NCI-H1436 treated with DMSO at 0.1 percent for 48 hours (cell line): ENCODE measurements around the gene DNMT1.
"Not testable (repeated sequence)": the region's sequence is repeated elsewhere in the genome, so short reads cannot be mapped to it uniquely, and the experiment has no call there.

Source experiments
- DNase-seq: peaks from one replicate; lab custom pipeline; 2025; lab: John Stamatoyannopoulos, UW

The DNMT1 gene

DNA sequence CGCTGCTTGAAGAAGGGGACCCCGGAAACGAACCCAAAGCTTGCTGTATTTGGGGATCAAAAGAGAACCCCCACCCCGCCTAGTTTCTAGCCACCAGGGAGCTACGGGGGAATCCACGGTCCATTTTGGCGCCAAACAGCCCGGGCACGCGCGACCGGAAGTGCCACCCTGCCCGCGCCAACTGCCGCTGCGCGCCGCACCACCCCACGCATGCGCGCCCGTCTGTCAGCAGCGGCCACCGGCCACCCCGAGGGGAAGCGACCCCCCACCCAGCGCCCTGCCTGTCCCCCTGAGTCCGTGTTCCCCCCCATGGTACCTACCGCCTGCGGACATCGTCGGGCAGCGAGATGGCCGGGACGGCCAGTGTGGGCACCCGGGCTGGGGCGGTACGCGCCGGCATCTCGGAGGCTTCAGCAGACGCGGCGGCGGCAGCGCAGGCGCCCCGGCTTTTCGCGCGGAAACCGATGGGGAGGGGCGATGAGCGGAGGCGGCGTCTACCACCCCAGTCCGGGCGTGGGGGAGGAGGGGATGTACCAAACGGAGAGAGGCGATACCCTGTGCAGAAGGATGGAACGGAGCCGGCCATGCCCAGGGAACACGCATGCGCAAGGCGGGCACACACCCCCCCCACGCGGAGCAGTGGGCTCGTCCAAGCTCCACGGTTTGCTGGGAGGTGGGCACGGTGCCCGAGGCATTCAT lies at the start of gene DNMT1:
Gene DNMT1 (minus strand): TSS at position 454 of the 699 bp plus-strand sequence. CDS start 54 bp downstream, at position 400.
- peak; percentile 87 for DNase-seq

- no peak for DNase-seq
Measured at GRCh38 chr19:10243606-10244005, 48.9 kb upstream of the DNMT1 start.

DNA sequence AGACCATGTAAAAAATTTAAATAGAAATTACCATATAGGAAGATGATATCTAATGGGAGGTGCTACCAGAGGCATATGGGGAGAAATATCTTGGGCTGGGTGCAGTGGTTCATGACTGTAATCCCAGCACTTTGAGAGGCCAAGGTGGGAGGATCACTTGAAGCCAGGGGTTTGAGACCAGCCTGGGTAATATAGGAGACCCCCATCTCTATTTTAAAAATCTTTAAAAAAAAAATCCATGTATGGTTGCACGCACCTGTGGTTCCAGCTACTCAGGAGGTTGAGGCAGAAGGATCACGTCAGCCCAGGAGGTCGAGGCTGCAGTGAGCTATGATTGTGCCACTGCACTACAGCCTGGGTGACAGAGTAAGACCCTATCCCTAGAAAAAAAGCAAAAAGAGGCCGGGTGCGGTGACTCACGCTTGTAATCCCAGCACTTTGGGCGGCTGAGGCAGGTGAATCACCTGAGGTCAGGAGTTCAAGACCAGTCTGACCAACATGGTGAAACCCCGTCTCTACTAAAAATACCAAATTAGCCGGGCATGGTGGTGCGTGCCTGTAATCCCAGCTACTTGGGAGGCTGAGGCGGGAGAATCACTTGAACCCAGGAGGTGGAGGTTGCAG lies 47.2 kb upstream of the DNMT1 start:
- not testable (repeated sequence) for DNase-seq

- peak; percentile 92 for DNase-seq
Measured at GRCh38 chr19:10238172-10238783, 43.5 kb upstream of the DNMT1 start.

DNA sequence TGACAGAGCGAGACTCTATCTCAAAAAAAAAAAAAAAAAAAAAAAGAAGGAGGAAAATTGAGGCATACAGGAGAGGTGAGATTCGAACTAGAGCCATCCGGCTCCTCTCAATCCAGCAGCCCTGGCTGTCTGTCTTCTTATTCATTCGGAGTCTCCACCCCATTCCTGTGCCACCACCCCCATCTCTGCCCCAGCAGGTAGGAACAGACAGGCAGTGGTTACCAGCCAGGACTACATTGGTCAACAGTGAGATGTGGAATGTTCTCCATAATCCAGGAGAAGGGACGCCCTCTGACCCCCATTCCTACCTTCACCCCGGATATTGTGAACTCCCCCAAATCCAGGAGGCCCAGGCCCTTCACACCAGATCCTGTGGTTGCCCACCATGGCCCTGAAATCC lies 42.9 kb upstream of the DNMT1 start:
- DNase-seq, result no peak

DNA sequence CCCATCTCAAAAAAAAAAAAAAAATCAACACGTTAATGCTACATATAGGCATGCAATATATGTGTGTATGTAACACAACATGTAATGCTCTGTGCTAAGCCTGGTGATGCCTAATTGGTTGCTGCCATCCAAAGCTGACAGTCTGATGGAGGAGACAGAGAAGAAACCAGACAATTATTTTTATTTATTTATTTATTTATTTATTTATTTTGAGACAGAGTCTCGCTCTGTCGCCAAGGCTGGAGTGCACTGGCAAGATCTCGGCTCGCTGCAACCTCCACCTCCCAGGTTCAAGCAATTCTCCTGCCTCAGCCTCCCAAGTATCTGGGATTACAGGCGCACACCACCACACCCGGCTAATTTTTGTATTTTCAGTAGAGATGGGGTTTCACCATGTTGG lies 40.7 kb upstream of the DNMT1 start:
- DNase-seq, result not testable (repeated sequence)

DNA sequence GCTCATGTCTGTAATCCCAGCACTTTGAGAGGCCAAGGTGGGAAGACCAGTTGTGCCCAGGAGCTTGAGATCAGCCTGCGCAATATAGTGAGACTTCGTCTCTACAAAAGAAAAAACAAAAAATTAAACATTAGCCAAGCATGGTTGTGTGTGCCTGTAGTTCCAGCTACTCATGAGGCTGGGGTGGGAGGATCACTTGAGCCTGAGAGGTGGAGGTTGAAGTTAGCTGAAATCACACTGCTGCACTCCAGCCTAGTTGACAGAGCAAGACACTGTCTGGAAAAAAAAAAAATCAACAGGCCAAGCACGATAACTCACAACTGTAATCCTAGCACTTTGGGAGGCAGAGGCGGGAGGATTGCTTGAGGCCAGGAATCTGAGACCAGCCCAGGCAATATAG lies 40.2 kb upstream of the DNMT1 start:
- DNase-seq, result no peak

GRCh38 chr19:10233946-10234345 lies 39.2 kb upstream of the DNMT1 start:
- no peak for DNase-seq

- no peak for DNase-seq
Measured at GRCh38 chr19:10231612-10232228, 37.0 kb upstream of the DNMT1 start.

- DNase-seq, result peak; percentile 5
Measured at GRCh38 chr19:10230861-10231611, 36.3 kb upstream of the DNMT1 start, which contains the start of gene S1PR2. TSS of gene S1PR2 (minus strand) at chr19:10231331. CDS start at chr19:10224905, 6,426 bp downstream.

DNA sequence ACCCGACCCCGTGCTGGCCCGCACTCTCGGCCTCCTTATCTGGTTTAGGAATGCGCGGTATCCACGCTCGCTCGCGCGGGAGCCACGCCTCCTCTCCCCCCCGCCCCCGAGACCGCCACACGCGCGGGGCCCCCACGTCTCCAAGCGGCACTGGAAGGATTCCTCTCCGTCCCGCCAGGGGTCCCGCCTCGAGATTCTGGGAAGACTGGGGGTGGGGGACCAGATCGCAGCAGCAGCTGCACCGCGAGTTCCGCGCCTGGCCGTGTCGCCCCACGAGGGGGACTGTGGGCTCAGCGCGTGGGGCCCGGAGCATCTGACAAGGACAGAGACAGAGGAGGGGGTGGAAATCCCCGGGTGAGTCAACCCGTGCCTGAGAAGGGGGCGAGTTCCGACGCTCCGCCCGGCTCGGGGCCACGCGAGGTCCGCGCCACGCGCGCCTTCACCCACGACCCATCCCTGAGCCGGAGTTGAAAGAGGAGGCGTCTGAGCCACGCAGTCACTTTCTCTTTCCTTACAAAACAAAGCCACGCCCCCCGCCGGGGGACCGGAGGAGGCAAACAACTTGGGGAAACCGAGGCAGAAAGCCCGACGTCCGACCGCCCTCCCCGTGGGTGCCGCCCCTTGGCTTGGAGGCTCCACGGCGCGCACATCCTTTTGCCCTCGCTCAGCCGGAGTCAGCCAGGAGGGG lies 35.6 kb upstream of the DNMT1 start:
- DNase-seq, result no peak

- DNase-seq, result no peak
Measured at GRCh38 chr19:10228920-10229319, 34.2 kb upstream of the DNMT1 start.

DNA sequence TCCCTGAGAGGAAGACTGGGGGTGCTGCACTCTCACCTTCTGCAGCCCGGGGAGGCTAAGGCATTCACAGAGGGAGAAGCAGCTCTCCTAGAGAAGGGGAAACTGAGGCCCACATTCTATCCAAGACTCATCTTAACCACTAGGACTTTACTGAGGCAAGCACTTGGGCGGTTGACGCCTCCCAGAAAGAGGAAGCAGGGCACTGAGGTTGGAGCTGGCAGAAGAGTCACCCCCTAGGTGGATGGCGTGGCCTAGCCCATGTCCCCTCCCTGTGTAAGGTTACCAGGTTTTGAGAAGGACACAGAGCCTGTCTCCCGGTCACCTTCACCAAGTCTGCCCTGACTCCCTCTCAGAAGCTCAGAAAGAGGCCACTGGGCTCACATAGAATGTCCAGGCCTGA lies 33.6 kb upstream of the DNMT1 start:
- DNase-seq, result no peak

DNA sequence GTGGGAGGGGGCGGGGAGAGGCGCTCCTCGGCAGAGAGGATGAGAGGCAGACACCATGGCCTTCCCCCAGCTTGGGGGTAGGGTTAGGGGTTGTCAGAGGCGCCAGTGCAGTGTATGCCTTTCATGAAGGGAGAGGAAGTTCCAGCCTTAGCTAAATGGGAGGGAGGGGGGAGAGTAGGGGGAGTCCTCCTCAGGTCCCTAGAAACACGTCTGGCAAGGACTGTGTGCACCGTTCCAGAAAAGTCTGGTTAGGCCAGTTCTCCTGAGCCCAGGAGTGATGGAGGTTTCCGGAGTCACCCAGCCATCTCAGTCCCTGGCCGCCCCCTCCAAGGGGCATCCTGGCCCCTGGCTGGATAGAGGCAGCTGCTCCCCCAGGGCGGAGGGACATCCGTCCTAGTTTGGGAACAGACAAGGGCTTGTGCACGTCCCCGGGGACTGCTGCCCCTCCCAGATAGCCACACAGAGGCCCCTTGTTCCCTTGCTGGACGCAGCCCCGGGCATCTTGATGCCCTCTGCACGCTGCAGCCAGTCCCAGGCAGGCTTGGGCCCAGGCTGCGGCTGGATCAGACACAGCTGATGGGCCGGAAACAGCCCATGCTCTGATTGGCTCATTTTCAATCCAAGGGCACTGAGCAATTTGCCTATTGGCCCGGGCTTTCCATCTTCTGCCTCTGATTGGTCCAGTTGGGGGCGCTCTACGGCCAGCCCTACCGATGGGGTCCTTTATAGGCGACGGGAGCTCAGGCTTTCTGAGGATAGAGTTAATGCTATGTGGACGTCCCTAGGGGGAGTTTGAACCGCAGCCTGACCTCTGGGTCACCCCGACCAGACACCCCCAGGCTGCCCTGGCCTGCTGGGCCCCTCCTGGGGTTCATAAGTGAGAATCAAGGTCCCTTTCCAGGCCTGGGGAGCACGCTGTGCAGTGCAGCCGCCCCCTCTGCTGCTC lies 32.5 kb upstream of the DNMT1 start:
- no peak for DNase-seq

DNA sequence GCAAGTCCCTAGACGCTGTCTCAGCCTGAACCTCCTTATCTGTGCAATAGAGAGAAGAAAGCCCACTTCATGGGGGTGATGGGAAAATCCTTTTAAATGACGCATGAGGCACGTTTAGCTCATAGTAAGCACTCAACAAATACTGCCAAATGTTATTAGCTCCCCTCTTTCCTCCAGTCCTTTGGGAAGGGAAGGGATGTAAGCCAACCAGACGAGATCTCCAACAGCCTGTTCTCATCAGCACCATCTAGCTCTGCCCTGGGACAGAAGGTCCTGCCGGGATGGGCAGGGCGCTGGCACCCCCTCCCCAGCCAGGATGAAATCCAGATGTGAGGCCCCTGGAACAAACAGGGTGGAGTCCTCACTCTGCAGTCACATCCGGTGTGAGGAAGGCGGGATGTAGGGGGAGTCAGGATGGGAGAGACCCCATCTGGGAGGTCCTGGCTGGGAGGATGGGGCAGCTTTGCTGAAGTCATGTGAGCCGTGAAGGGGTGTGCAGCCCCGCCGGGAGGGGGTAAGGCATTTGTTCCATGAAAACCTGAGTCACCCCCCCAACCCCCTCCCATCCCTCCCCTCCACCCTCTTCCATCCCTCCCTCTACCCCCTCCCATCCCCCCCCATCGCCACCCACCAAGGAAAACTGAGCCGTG lies 31.7 kb upstream of the DNMT1 start:
- no peak for DNase-seq

DNA sequence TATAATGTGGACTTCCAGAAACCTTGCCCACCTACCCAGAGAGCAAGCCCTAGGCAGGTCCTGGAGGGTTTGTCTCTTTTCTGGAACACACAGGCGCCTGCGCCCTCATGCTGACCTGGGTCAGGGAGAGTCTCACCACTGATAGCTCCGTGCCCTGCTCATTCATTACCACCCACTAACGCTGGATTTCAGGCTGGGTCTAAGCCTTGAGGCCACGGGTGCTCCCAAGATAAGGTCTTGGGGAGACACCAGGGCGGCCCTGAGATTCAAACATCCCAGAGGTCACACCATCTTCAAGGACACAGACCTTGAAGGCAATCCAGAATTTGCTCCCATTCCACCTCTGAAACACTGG lies 31.2 kb upstream of the DNMT1 start:
- DNase-seq, result no peak

DNA sequence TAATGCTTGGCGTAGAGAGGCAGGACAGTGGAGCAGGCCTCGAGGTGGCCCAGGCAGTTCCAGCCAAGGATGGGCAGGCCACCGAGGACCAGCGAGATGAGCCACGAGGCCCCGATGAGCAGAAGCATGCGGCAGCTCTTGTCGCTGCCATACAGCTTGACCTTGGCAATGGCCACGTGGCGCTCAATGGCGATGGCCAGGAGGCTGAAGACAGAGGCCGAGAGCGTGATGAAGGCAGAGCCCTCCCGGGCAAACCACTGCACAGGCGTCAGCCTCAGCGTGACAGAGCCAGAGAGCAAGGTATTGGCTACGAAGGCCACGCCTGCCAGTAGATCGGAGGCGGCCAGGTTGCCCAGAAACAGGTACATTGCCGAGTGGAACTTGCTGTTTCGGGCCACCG lies 29.6 kb upstream of the DNMT1 start:
- no peak for DNase-seq

DNA sequence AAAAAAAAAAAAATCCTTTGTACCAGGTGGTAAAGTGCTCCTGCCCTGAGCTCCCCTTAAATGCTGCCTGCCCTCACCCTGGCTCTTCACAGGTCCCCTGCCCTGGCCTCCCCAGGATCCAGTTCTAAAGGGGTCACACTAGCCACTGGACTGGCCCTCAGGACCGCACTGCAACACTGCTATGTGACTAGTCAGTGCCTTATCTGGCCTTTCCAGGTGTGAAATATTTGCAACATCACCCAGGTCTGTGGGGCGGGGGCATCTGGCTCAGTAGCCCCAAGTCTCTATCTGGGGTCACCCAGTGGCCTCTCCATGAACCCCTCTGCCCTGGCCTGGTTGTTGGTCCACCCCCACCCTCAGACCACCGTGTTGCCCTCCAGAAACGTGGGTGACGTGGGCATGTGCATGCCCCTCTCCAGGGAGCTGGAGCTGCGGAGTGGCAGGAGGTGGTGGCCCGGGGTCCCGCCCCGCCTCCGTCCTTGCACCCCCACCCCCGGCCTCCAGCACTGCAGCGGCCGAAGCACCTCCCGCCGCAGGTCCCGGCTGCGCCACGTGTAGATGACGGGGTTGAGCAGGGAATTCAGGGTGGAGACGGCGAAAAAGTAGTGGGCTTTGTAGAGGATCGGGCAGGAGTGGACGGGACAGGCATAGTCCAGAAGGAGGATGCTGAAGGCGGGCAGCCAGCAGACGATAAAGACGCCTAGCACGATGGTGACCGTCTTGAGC lies 28.9 kb upstream of the DNMT1 start:
- DNase-seq, result no peak

GRCh38 chr19:10222201-10222890 lies 27.6 kb upstream of the DNMT1 start:
- DNase-seq, result no peak
